Activated CD8-positive, alpha-beta memory T cell treated with anti-CD3 and anti-CD28 coated beads for 48 hours (primary cell): Measurements from ENCODE around the gene TUT7.
A peak's percentile ranks its signal among the peaks of the same experiment; 100 is the strongest.
"Not testable (repeated sequence)": the region's sequence is repeated elsewhere in the genome, so short reads cannot be mapped to it uniquely, and the experiment has no call there.

Experiments used
- DNase-seq, 3 experiments: peaks; one replicate each; pipeline ENCODE4 v3.0.0-alpha.2; 2020; ENCODE audit warnings: low read depth in 2 of 3, low spot score in 2 of 3

The TUT7 gene

DNA sequence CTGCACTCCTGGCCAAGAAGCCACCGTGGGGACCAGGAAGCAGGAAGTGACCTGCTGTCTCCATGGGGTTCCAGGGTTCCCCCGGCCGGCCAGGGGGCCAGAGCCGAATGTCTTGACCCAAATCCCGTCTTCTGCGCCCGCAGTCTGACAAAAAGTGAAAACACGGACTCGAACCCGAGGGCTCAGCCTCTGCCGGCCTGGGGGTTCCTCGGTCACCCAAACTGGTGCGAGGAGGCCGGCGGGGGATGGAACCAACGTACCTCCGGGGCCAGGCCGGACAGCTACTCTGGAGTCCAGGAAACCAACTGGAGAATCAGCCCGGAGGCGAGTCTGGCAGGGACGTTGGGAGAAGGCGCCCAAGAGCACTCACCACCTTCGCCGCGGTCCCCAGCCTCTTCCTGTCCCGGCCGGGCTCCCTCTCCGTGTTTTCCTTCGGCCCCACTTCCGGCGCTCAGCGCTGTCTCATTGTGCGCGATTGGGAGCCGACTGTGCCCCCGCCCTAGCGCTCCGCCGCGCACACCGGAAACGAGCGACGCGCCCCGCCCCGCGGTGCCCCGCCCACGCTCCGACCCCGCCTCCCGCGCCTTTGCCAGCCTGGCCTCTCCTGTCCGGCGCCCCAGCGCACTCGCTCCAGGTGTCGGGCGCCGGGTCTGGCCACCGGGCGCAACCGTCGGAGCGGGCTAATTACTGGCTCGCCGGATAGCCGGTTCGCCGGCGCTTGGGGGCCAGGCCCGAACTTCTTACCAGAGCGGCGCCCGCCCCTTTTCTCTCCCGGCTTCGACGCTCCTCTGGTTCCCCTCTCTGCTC lies at the start of gene TUT7:
TUT7 (minus strand) TSS at position 400 of the 807 bp plus-strand sequence. CDS start 1,211 bp downstream, outside the sequence.
- DNase-seq = peak; percentile 91 to 98 (median 94)

DNA sequence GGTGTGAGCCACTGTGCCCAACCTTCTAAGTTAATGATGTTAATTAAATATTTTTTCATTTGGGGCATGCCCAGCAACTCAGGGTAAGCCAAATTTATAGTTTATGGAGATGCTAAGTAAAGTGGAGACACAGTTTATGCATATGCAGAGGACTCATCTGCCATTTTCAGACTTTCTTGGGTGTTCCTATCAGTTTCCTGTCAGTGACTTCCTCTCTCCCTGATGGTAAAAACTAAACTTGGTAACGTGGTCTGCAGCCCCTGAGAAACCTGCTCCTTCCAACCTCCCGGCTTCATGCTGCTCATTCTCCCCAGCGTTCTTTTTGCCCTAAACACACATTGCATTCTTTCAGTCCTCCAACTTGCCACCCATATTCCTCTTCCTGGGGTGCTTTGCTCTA lies 48.4 kb upstream of the TUT7 start:
- DNase-seq = no peak

GRCh38 chr9:86396412-86396811 lies 42.2 kb upstream of the TUT7 start:
- no peak for DNase-seq

DNA sequence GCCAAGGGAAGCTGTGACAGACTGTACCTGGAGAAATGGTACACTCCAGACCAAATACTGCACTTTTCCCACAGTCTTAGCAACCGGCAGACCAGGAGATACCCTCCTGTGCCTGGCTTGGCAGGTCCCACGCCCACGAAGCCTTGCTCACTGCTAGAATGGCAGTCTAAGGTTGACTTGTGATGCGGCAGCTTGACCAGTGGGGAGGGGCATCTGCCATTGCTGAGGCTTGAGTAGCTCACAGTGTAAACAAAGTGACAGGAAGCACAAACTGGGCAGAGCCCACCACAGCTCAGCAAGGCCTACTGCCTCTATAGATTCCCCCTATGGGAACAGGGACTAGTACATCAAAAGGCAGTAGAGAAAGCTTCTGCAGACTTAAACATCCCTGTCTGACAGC lies 36.0 kb upstream of the TUT7 start:
- DNase-seq = not testable (repeated sequence)

DNA sequence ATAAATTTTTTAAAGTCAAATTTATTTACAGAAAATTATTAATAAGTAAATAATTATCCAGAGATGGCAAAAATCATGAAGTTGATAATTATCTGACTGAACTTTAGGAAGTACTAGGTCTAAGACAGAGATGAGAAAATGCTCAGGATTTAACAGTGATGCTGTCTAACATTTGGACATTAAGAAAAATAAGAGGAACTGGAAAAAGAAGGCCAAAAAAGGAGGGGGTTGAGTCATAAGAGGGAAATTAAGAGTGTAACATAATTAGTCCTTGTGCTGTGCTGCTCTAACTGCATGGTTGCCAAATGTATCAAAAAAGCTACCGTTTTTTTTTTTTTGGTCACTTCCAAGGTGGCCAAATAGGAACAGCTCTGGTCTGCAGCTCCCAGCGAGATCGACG lies 35.4 kb upstream of the TUT7 start:
- DNase-seq = no peak

GRCh38 chr9:86387376-86387775 lies 33.2 kb upstream of the TUT7 start:
- no peak for DNase-seq

GRCh38 chr9:86383000-86383399 lies 28.8 kb upstream of the TUT7 start:
- DNase-seq = not testable (repeated sequence)

DNA sequence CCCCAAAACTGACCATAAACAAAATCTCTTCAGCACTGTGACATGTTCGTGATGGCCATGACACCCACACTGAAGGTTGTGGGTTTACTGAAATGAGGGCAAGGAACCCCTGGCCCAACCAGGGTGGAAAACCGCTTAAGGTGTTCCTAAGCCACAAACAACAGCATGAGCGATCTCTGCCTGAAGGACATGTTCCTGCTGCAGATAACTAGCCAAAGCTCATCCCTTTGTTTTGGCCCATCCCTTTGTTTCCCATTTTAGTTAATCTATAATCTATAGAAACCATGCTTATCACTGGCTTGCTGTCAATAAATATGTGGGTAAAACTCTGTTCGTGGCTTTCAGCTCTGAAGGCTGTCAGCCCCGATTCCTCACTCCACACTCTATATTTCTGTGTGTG lies 21.8 kb upstream of the TUT7 start:
- DNase-seq = no peak

DNA sequence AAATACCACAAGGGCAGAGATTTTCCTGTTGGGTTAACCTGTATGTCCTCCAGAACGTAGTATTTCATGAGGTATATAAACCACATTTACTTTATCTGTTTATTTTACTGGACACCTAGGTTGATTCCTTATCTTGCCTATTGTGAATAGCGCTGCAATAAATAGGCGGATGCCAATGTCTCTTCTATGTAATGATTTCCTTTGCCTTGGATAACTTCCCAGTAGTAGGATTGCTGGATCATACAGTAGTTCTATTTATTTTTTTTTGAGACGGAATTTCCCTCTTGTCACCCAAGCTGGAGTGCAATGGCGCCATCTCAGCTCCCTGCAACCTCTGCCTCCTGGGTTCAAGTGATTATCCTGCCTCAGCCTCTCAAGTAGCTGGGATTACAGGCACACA lies 15.6 kb upstream of the TUT7 start:
- DNase-seq = no peak

DNA sequence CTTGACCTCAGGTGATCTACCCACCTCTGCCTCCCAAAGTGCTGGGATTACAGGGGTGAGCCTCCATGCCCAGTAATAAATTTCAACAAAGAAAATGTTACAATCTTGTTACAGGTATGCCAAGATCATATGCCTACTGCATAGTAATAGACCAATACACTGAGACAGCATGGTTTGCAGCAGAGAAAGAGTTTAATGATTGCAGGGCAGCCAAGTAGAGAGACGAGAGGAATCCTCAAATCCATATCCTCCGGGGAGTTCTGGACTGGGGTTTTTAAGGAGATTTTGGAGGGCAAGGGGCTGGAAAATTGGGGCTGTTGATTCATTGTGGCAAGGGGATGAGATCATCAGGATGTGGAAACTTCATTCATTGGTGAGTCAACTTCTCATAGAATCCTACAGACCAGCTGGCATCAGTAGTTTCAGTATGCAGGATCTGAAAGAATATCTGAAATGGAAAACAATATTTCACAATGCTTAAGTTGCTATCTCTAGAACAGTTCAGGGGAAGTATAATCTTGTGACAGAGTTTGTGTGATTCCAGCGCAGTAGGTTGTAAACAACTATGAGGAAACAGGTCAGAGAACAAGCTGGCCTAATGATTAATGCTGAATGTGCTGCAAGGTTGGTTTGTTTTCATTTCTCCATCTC lies 14.8 kb upstream of the TUT7 start:
- DNase-seq = no peak

GRCh38 chr9:86361176-86361575 lies 7.0 kb upstream of the TUT7 start:
- DNase-seq = no peak

DNA sequence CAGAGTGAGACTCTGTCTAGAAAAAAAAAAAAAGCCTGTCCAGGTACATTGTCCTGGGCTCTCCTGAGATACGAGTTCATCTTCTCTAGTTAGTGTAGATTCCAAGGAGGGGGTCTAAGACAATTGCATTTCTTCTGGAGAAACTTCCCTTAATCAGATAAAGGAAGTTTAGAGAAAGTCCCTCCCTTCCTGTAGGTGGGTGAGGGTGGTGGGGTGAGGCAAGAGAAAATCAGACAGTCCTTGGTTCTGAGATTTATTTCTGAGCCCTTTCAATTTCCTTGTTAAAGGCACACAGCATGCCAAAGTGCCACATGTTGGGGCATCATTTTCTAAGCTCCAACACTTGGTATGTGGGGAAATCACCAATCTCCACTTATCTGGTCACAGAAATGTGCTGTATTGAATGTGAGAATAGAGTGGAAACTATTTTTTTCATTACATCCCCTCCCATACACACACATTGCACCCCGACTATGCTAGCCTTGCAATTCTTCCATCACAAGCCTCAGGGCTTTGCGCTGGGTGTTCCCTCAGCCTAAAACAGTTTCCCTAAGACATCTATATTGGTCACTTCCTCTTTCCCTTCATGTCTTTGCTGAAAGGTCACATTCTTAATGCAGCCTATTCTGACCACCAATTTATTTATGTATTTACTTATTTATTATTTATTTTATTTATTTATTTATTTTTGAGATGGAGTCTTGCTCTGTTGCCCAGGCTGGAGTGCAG lies 5.1 kb upstream of the TUT7 start:
- no peak for DNase-seq

GRCh38 chr9:86356871-86357866 lies 3.0 kb upstream of the TUT7 start:
- no peak for DNase-seq

- DNase-seq = no peak
Observed at GRCh38 chr9:86355814-86356213, 1.6 kb upstream of the TUT7 start.

GRCh38 chr9:86354818-86355309 lies 654 bp upstream of the TUT7 start:
- no peak for DNase-seq

DNA sequence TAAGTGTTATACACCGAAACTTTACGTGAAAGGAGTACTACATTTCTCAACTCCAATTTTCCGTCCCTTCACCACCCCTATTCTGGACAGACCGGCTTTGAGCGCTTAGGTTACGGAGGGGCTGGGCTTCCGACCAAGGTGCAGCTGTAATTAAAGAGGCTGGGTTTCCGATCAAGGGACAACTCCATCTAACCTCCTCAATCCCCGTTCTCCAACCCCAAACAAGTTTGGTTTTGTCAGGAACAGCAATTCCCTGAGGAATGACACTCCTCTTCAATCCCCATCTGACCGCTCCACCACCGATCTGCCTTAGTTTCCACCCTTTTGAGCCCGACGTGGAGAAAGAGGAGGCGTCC lies 577 bp downstream of the TUT7 start:
- peak in 1 of 3 experiments; percentile 2 for DNase-seq

- DNase-seq = no peak
Observed at GRCh38 chr9:86352440-86353077, 1.7 kb downstream of the TUT7 start.

GRCh38 chr9:86351880-86352279 lies 2.3 kb downstream of the TUT7 start:
- DNase-seq = no peak

GRCh38 chr9:86350006-86350760 lies 4.0 kb downstream of the TUT7 start:
- DNase-seq = no peak
